ENCODE results near the gene GINS2.

GRCh38 chr16:85690469-85691064 is 1.8 kb upstream of the GINS2 start:
- TF ChIP-seq, protein P1, sequence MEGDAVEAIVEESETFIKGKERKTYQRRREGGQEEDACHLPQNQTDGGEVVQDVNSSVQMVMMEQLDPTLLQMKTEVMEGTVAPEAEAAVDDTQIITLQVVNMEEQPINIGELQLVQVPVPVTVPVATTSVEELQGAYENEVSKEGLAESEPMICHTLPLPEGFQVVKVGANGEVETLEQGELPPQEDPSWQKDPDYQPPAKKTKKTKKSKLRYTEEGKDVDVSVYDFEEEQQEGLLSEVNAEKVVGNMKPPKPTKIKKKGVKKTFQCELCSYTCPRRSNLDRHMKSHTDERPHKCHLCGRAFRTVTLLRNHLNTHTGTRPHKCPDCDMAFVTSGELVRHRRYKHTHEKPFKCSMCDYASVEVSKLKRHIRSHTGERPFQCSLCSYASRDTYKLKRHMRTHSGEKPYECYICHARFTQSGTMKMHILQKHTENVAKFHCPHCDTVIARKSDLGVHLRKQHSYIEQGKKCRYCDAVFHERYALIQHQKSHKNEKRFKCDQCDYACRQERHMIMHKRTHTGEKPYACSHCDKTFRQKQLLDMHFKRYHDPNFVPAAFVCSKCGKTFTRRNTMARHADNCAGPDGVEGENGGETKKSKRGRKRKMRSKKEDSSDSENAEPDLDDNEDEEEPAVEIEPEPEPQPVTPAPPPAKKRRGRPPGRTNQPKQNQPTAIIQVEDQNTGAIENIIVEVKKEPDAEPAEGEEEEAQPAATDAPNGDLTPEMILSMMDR (IDR thresholded peaks at IDR 0.05): no peak
- TF ChIP-seq POLR2A (IDR thresholded peaks at IDR 0.05) (no peak), EP300 (IDR thresholded peaks at IDR 0.05; ENCODE audit: low read depth) (no peak)

All from transverse colon (tissue), 3 donors.